Measurements from ENCODE around the gene ABCA12. TPM values are rescaled to one million over a fixed set of nuclear protein-coding genes. Genes with fewer than 3 reads are reported as not detected.

The ABCA12 gene
- total RNA-seq, 1 experiment from 2014 or later: 1.3 TPM

- CTCF ChIA-PET: no interaction called here
- no peaks in the 10 kb centered on the region for H3K27me3 ChIP-seq (ENCODE audit: insufficient read depth, low read length)
- no TSS peak for BruUV-seq (replicated peaks)
- H3K9me3 ChIP-seq (ENCODE audit: control insufficient read depth in 1 of 2, insufficient read depth in 1 of 2, low read depth in 1 of 2, low read length in 2 of 2): no peaks in the 10 kb centered on the region
- DNase-seq (ENCODE audit: low read depth, low spot score): no peak
- POLR2A ChIA-PET: no interaction called here
- H3K4me3 ChIP-seq (replicated peaks in 1 of 2; ENCODE audit: low read depth in 1 of 2, low read length in 2 of 2): no peak overlapping the region
- H3K4me1 ChIP-seq (ENCODE audit: control insufficient read depth in 1 of 2, insufficient read depth in 2 of 2, low read length in 2 of 2): peaks cover 0 to 10% of the 10 kb centered on the region in 2 experiments; a peak in 2 of 4 replicates
- no peaks in the 10 kb centered on the region for H3K36me3 ChIP-seq (ENCODE audit: control insufficient read depth in 1 of 2, insufficient read depth in 2 of 2, low read length in 2 of 2)
- no peak for TF ChIP-seq CBX3 (IDR thresholded peaks at IDR 0.05; ENCODE audit: low read depth)
- TF ChIP-seq ZNF274 (IDR thresholded peaks at IDR 0.05; ENCODE audit: low read depth, low read length): no peak
- TF ChIP-seq EZH2 (IDR thresholded peaks at IDR 0.05): no peak
- TF ChIP-seq MAX (IDR thresholded peaks at IDR 0.05): no peak
- no peak for TF ChIP-seq REST (IDR thresholded peaks at IDR 0.05; ENCODE audit: low read depth)
- TF ChIP-seq ELF1 (IDR thresholded peaks at IDR 0.05; ENCODE audit: borderline replicate concordance, low read depth): no peak
- no peak for TF ChIP-seq CEBPB (IDR thresholded peaks at IDR 0.05; ENCODE audit: low read depth)
- no peak for TF ChIP-seq SIN3A (IDR thresholded peaks at IDR 0.05; ENCODE audit: low read depth)
- no peak for TF ChIP-seq SP1 (IDR thresholded peaks at IDR 0.05; ENCODE audit: low read depth)
- no peak for TF ChIP-seq POLR2A (IDR thresholded peaks at IDR 0.05; ENCODE audit: borderline replicate concordance, extremely low read depth, insufficient read depth, insufficient read length)
- no peak for TF ChIP-seq EZH2phosphoT487 (IDR thresholded peaks at IDR 0.05; ENCODE audit: borderline replicate concordance)
- TF ChIP-seq ZBTB33 (IDR thresholded peaks at IDR 0.05; ENCODE audit: extremely low read depth, insufficient replicate concordance, low read length): no peak
- no peak overlapping the region for H3K4me2 ChIP-seq (ENCODE audit: low read length)
- ATAC-seq: no peak
- RAD21 ChIA-PET (ENCODE audit: low non-redundant PET in 1 of 2, low total read pairs in 2 of 2, uncharacterized antibody in 2 of 2, unreplicated experiment in 2 of 2): no interaction called here
- H3K9me2 ChIP-seq (ENCODE audit: insufficient read depth): no peaks in the 10 kb centered on the region
- no peak overlapping the region for H3K9ac ChIP-seq (ENCODE audit: low read length)
- intact Hi-C loops (cut with micrococcal nuclease): no loop called here
- no peaks in the 10 kb centered on the region for H3K79me2 ChIP-seq (ENCODE audit: insufficient read depth, low read length)
- H3K27ac ChIP-seq (ENCODE audit: low read depth, low read length): no peak overlapping the region
- H2AFZ ChIP-seq (ENCODE audit: low read depth, low read length, poor library complexity, severe bottlenecking): no peak overlapping the region
- H4K20me1 ChIP-seq (ENCODE audit: insufficient read depth): no peaks in the 10 kb centered on the region
Measured at GRCh38 chr2:215019085-215019484, 119.3 kb downstream of the ABCA12 start.

Data from HCT116 (cell line).